Measurements from ENCODE around the gene CSGALNACT2.

Gene CSGALNACT2

GRCh38 chr10:43136432-43136831 lies 1.8 kb upstream of the CSGALNACT2 start:
- H3K4me2 ChIP-seq (ENCODE audit: low read length) = no peak overlapping the region
- TF ChIP-seq, protein P1, sequence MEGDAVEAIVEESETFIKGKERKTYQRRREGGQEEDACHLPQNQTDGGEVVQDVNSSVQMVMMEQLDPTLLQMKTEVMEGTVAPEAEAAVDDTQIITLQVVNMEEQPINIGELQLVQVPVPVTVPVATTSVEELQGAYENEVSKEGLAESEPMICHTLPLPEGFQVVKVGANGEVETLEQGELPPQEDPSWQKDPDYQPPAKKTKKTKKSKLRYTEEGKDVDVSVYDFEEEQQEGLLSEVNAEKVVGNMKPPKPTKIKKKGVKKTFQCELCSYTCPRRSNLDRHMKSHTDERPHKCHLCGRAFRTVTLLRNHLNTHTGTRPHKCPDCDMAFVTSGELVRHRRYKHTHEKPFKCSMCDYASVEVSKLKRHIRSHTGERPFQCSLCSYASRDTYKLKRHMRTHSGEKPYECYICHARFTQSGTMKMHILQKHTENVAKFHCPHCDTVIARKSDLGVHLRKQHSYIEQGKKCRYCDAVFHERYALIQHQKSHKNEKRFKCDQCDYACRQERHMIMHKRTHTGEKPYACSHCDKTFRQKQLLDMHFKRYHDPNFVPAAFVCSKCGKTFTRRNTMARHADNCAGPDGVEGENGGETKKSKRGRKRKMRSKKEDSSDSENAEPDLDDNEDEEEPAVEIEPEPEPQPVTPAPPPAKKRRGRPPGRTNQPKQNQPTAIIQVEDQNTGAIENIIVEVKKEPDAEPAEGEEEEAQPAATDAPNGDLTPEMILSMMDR (IDR thresholded peaks at IDR 0.05) = no peak
- no peaks in the 10 kb centered on the region for H3K36me3 ChIP-seq (ENCODE audit: control insufficient read depth, insufficient read depth, low read length)
- H3K9me3 ChIP-seq (ENCODE audit: control insufficient read depth, low read length) = no peaks in the 10 kb centered on the region
- no peak overlapping the region for H2AFZ ChIP-seq
- no peak overlapping the region for H3K4me3 ChIP-seq (ENCODE audit: low read depth, low read length)
- H3K27me3 ChIP-seq (ENCODE audit: control insufficient read depth, insufficient read depth, low read length) = no peaks in the 10 kb centered on the region
- H3K4me1 ChIP-seq = peaks cover 7% of the 10 kb centered on the region
- H3K27ac ChIP-seq = no peak overlapping the region
- no peak overlapping the region for H3K9ac ChIP-seq
- H3K79me2 ChIP-seq = peaks cover 4% of the 10 kb centered on the region

DNA sequence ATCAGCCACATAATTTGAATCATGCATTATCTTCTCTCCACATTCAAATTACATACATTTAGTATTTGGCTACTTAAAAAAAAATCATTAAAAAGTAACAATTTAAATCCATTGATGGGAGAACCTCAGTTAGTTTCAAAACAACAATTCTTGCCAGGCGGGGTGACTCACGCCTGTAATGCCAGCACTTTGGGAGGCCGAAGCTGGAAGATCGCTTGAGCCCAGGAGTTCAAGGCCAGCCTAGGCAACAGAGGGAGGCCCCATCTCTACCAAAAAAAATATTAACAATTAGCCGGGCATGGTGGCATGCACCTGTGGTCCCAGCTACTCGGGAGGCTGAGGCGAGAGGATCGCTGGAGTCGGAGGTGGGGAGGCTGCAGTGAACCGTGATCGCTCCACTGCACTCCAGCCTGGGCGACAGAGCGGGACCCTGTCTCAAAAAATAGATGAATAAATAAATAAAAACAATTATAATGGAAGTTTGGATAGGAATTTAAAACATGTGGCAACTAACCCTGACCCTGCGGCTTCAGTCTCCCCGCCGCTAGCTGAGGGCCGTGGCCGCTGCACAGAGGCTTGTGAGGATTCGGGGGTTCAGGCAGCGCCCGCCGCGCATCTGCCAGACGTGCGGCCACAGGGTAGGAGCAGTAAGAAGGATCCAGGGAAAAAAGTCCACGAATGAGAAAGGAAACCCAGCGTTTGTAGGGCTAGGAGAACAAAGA lies 1.1 kb upstream of the CSGALNACT2 start:
- peak overlapping the region; percentile 43 for H3K9ac ChIP-seq

GRCh38 chr10:43137717-43138020 lies 576 bp upstream of the CSGALNACT2 start:
- Histone ChIP-seq H3K9ac (peak overlapping the region; percentile 43), H3K4me1 (peaks cover 7% of the 10 kb centered on the region), H3K4me3 (ENCODE audit: low read depth, low read length) (peak overlapping the region; percentile 82), H3K27me3 (ENCODE audit: control insufficient read depth, insufficient read depth, low read length) (no peaks in the 10 kb centered on the region), H3K79me2 (peaks cover 4% of the 10 kb centered on the region), H3K9me3 (ENCODE audit: control insufficient read depth, low read length) (no peaks in the 10 kb centered on the region), H3K36me3 (ENCODE audit: control insufficient read depth, insufficient read depth, low read length) (no peaks in the 10 kb centered on the region), H3K27ac (peak overlapping the region; percentile 87), H2AFZ (peak overlapping the region; percentile 99), H3K4me2 (ENCODE audit: low read length) (peak overlapping the region; percentile 80)
- TF ChIP-seq, protein P1 (IDR thresholded peaks at IDR 0.05) = no peak

More for the DNA sequence above, 1.1 kb upstream of the CSGALNACT2 start:
- Histone ChIP-seq H3K36me3 (ENCODE audit: control insufficient read depth, insufficient read depth, low read length) (no peaks in the 10 kb centered on the region), H2AFZ (peak overlapping the region; percentile 99), H3K79me2 (peaks cover 4% of the 10 kb centered on the region), H3K27ac (peak overlapping the region; percentile 87), H3K4me2 (ENCODE audit: low read length) (peak overlapping the region; percentile 80), H3K4me1 (peaks cover 7% of the 10 kb centered on the region), H3K4me3 (ENCODE audit: low read depth, low read length) (peak overlapping the region; percentile 82), H3K27me3 (ENCODE audit: control insufficient read depth, insufficient read depth, low read length) (no peaks in the 10 kb centered on the region), H3K9me3 (ENCODE audit: control insufficient read depth, low read length) (no peaks in the 10 kb centered on the region)
- TF ChIP-seq, protein P1 (IDR thresholded peaks at IDR 0.05) = no peak

DNA sequence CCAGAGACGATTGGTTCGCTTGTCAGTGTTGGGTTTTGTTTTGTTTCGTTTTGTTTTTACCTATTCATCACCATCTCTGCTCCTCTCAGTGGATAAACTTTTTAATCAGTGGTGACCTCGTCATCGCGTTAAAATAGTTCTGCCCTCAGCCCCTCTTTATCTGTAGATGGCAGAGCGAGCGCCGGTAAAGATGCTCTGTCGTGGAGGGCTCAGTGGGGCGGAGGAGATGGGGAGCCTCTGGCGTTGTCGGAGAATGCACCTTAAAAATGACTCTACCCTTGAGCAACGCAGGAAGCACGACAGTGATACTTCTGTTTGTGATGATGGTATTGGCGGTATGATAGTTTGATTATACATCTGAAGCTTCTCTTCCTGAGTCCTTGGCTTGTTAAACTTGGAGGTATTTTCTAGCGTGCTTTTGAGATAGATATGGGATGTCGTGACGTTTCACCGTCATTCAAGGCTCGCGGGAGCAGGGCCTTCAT lies 554 bp downstream of the CSGALNACT2 start:
- Histone ChIP-seq H2AFZ (peak overlapping the region; percentile 90), H3K36me3 (ENCODE audit: control insufficient read depth, insufficient read depth, low read length) (no peaks in the 10 kb centered on the region), H3K4me2 (ENCODE audit: low read length) (peak overlapping the region; percentile 86), H3K4me1 (peaks cover 7% of the 10 kb centered on the region), H3K27ac (peak overlapping the region; percentile 60), H3K27me3 (ENCODE audit: control insufficient read depth, insufficient read depth, low read length) (no peaks in the 10 kb centered on the region), H3K4me3 (ENCODE audit: low read depth, low read length) (peak overlapping the region; percentile 74), H3K9me3 (ENCODE audit: control insufficient read depth, low read length) (no peaks in the 10 kb centered on the region), H3K9ac (no peak overlapping the region), H3K79me2 (peaks cover 4% of the 10 kb centered on the region)
- TF ChIP-seq, protein P1 (IDR thresholded peaks at IDR 0.05) = no peak

GRCh38 chr10:43141421-43141820 lies 3.2 kb downstream of the CSGALNACT2 start:
- Histone ChIP-seq H3K79me2 (peaks cover 6% of the 10 kb centered on the region), H3K27me3 (ENCODE audit: control insufficient read depth, insufficient read depth, low read length) (no peaks in the 10 kb centered on the region), H3K4me3 (ENCODE audit: low read depth, low read length) (no peak overlapping the region), H3K27ac (no peak overlapping the region), H3K9me3 (ENCODE audit: control insufficient read depth, low read length) (no peaks in the 10 kb centered on the region), H3K4me1 (peaks cover 7% of the 10 kb centered on the region), H3K9ac (no peak overlapping the region), H3K4me2 (ENCODE audit: low read length) (no peak overlapping the region), H3K36me3 (ENCODE audit: control insufficient read depth, insufficient read depth, low read length) (no peaks in the 10 kb centered on the region), H2AFZ (no peak overlapping the region)
- TF ChIP-seq, protein P1 (IDR thresholded peaks at IDR 0.05) = no peak
